Thoracic aorta (tissue), 2 donors: ENCODE measurements around the gene SAP30L. TPM values are rescaled to one million over a fixed set of nuclear protein-coding genes. Genes with fewer than 3 reads are reported as not detected.

Source experiments
- ATAC-seq: fragments of 150-250 bp; one replicate; pipeline ENCODE4 v1.8.0; 2017; ENCODE audit warnings: low read depth; ENCODE audit not compliant: insufficient number of reproducible peaks, low FRiP score
- DNase-seq: peaks from one replicate; pipeline ENCODE4 v3.0.0-alpha.2; 2020; ENCODE audit warnings: low spot score
- H3K27ac ChIP-seq, 2 donors: fragments of 200-600 bp; sonication (generic); 1 replicate in 1 of 2; 2 replicates in 1 of 2; pipeline ENCODE4 v1.5.1; 2016; ENCODE audit warnings: mild to moderate bottlenecking in 2 of 2, moderate library complexity in 2 of 2
- H3K27me3 ChIP-seq: fragments of 200-600 bp; sonication (generic); replicated peaks from 2 replicates; pipeline ENCODE4 v1.6.0; 2016; ENCODE audit warnings: mild to moderate bottlenecking; ENCODE audit not compliant: insufficient read depth
- H3K36me3 ChIP-seq: fragments of 200-600 bp; sonication (generic); one replicate; pipeline ENCODE4 v1.5.1; 2016
- H3K4me1 ChIP-seq, 2 donors: fragments of 200-600 bp; sonication (generic); 1 replicate in 1 of 2; 2 replicates in 1 of 2; pipeline versions ENCODE4 v1.5.1 to v1.6.0; 2016; ENCODE audit warnings: low read depth in 2 of 2, mild to moderate bottlenecking in 1 of 2; ENCODE audit not compliant: control insufficient read depth in 1 of 2
- H3K4me3 ChIP-seq: fragments of 200-600 bp; sonication (generic); 2 replicates; pipeline ENCODE4 v1.5.1; 2016; ENCODE audit warnings: mild to moderate bottlenecking
- H3K9me3 ChIP-seq: fragments of 200-600 bp; sonication (generic); 2 replicates; pipeline ENCODE4 v1.5.1; 2016
- total RNA-seq, 2 donors: library from RNA; depleted of rRNA; stranded (reverse); fragments of >200 nt; gene quantifications; one replicate each; pipeline versions ENCODE4 v1.1.0 to v1.2.3, GENCODE V29; 2016
- TF ChIP-seq, protein P1 (sequence below): fragments of 200-600 bp; sonication (generic); IDR thresholded peaks from one replicate; pipeline ENCODE4 v1.5.1; 2019; ENCODE audit warnings: antibody characterized with exemption

Gene SAP30L, protein sequence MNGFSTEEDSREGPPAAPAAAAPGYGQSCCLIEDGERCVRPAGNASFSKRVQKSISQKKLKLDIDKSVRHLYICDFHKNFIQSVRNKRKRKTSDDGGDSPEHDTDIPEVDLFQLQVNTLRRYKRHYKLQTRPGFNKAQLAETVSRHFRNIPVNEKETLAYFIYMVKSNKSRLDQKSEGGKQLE
- 10 to 100 TPM; 43.7 to 85.6 TPM for total RNA-seq

DNA sequence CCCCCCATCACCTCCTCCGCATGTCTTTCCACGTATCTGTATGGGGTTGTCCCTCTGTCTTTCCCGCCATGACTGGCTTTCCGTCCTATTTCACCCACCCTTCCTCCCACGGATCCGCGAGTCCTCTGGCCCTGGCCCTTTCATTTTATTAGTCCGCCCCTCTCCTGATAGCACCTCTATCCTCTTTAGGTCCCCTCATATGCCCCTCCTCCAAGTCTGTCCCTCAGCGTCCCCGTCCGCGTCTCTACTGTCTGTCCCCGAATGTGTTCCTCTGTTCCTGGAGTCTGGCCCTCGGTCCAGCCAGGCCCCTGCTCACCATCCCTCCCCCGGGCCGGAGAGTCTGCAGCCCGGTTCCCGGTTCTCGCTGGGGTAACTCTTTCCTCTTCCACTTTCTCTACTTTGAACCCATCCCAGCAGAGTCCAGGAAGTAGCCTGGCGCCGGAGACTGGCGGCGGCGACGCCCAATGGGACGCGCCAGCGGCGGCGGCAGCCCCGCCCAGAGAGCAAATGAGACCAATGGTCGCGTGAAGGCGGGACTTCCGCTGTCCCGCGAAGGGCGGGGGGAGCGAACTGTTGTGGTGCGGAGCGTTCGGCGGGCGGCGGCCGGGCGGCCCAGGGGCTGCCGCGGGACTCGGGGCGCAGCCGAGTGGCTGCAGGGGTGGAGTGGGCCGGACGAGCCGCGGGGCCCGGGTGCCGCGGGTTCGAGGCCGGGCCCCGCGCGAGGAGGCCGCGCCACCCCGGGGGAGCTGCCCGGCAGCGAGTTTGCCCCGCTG is at the start of gene SAP30L:
Gene SAP30L (plus strand): TSS at position 576 of the 773 bp plus-strand sequence. CDS start 608 bp downstream, outside the sequence.
- ATAC-seq, result peak; percentile 87

DNA sequence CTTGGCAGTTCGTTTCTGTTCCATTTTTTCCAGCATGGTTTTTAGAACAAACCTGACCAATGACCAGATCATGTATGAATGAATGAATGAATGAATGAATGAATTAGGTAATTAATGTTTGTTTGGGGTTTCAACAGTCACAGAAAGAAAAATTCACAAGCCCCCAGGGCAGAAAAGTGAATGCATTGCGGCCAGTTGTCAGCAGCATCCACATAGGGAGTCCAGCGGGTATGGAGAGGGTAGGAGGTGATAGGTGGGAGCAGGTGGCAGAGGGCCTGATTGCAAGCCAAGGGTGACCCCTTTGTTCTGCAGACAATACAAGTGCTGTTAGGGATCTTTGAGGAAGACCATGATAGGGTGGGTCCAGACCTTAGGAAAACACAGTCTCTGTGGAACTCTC is 49.7 kb upstream of the SAP30L start:
- no peak overlapping the region for H3K4me3 ChIP-seq
- TF ChIP-seq, protein P1, sequence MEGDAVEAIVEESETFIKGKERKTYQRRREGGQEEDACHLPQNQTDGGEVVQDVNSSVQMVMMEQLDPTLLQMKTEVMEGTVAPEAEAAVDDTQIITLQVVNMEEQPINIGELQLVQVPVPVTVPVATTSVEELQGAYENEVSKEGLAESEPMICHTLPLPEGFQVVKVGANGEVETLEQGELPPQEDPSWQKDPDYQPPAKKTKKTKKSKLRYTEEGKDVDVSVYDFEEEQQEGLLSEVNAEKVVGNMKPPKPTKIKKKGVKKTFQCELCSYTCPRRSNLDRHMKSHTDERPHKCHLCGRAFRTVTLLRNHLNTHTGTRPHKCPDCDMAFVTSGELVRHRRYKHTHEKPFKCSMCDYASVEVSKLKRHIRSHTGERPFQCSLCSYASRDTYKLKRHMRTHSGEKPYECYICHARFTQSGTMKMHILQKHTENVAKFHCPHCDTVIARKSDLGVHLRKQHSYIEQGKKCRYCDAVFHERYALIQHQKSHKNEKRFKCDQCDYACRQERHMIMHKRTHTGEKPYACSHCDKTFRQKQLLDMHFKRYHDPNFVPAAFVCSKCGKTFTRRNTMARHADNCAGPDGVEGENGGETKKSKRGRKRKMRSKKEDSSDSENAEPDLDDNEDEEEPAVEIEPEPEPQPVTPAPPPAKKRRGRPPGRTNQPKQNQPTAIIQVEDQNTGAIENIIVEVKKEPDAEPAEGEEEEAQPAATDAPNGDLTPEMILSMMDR, result no peak
- no peaks in the 10 kb centered on the region for H3K36me3 ChIP-seq
- no peak overlapping the region for H3K27ac ChIP-seq
- H3K9me3 ChIP-seq, result no peaks in the 10 kb centered on the region
- ATAC-seq, result no peak
- H3K4me1 ChIP-seq, result no peaks in the 10 kb centered on the region
- H3K27me3 ChIP-seq, result no peaks in the 10 kb centered on the region
- no peak for DNase-seq

More for the DNA sequence above, at the start of gene SAP30L:
- H3K36me3 ChIP-seq, result peaks cover 5% of the 10 kb centered on the region
- H3K4me3 ChIP-seq, result peak within 1 kb of the TSS; percentile 84
- TF ChIP-seq, protein P1, result no peak
- no peaks in the 10 kb centered on the region for H3K9me3 ChIP-seq
- H3K4me1 ChIP-seq, result peaks cover 30% of the 10 kb centered on the region in 2 donors
- H3K27ac ChIP-seq, result peak within 1 kb of the TSS; percentile 83 to 86
- H3K27me3 ChIP-seq, result no peaks in the 10 kb centered on the region
- peak; percentile 79 for DNase-seq

DNA sequence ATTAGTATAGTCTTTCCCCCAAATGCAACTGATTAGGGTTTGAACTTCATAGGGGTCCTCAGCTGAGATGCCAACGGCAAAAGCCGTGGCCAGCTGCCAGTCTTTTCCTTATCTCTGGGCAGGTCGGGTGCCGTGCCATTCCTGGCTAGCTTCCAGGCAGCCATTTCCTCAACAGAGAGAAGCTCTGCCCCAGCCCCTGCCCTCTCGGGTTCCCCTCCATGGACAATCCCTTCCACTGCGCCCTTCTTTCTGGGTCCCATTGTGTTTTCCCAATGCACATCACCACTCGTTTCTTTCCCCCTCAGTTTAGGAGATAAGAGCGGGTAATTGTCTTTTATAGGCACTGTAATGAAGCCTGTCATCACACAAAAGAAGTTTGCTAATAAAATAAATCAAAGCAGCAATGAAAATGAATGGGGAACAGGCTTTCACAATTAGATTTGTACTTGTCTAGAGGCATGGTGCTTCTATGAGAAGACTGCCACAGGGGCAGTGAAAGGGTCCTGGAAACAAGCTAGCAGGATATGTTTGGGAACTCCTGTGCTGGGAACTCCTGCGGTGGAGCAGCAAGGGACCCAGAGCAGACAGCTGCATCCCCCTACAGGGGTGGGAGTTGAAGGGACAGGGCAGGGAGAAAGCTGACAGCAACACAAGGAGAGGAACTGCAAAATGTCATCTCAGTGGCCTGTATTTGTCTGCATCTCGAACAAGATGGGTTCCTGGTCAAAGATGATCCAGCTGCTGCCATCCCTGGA is 48.0 kb upstream of the SAP30L start:
- Histone ChIP-seq H3K4me1 (no peaks in the 10 kb centered on the region), H3K4me3 (no peak overlapping the region), H3K27ac (no peak overlapping the region), H3K36me3 (no peaks in the 10 kb centered on the region), H3K9me3 (no peaks in the 10 kb centered on the region), H3K27me3 (no peaks in the 10 kb centered on the region)
- TF ChIP-seq, protein P1, result no peak
- ATAC-seq (no peak), DNase-seq (no peak)

DNA sequence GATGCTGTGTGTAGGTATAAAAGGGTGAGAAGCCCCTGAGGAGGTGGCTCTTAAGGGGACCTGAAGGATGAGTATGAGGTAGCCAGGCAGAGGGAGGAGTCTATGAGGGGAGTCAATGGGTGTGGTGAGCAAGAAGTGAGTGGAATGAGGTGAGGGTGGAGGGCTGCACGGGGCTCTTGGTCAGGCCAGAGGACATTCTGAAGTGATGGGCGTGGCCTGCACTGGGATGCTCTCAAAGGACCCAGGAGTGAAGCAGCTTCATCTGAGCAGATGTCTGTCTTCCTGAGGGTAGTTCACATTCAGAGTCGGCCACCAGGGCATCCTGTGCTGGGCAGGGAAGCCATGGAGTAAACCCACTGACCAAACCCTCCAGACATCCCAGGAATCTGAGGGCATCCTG is 45.1 kb upstream of the SAP30L start:
- peaks cover 3 to 10% of the 10 kb centered on the region in 2 donors for H3K4me1 ChIP-seq
- no peak for DNase-seq
- H3K4me3 ChIP-seq, result no peak overlapping the region
- no peak for ATAC-seq
- H3K36me3 ChIP-seq, result no peaks in the 10 kb centered on the region
- no peaks in the 10 kb centered on the region for H3K27me3 ChIP-seq
- TF ChIP-seq, protein P1, result no peak
- H3K27ac ChIP-seq, result no peak overlapping the region
- no peaks in the 10 kb centered on the region for H3K9me3 ChIP-seq

DNA sequence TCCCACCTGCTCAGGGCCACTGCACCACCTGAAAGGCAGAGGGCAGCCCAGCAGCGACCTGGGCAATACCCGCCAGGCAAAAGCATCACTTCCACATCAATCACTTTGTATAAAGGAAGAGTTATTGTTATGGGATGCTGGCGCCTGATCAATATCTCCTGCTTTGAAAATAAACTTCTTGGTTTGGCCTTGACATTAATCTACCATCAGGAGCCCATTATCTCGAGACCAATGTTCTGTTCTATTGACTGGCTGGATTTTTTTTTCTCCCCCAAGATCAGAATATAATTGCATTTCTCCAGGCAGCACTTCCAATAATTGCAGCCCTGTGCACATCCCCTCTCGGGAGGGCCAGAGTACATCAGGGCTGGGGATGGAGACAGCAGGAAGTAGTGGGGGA is 44.4 kb upstream of the SAP30L start:
- no peaks in the 10 kb centered on the region for H3K27me3 ChIP-seq
- no peak overlapping the region for H3K27ac ChIP-seq
- H3K4me1 ChIP-seq, result peaks cover 3 to 10% of the 10 kb centered on the region in 2 donors
- H3K9me3 ChIP-seq, result no peaks in the 10 kb centered on the region
- no peak for ATAC-seq
- DNase-seq, result no peak
- H3K36me3 ChIP-seq, result no peaks in the 10 kb centered on the region
- H3K4me3 ChIP-seq, result no peak overlapping the region
- TF ChIP-seq, protein P1, result no peak
